HG02759 (cell line): ENCODE results near the gene MRPL18.
A peak's percentile ranks its signal among the peaks of the same experiment; 100 is the strongest.
"Not testable (repeated sequence)": the region's sequence is repeated elsewhere in the genome, so short reads cannot be mapped to it uniquely, and the experiment has no call there.

Experiments
- ATAC-seq: cut with Tn5 transposase; IDR thresholded peaks from one replicate; pipeline ENCODE4 v1.9.1; 2021; ENCODE audit warnings: mild to moderate bottlenecking, moderate library complexity; ENCODE audit not compliant: unreplicated experiment

Gene MRPL18

GRCh38 chr6:159790149-159790955 is at the start of gene MRPL18:
Gene MRPL18 (plus strand): TSS chr6:159790467. CDS start chr6:159790588, 121 bp downstream.
- ATAC-seq = peak; percentile 85

- ATAC-seq = no peak
These were observed 48.1 kb upstream of the MRPL18 start for GRCh38 chr6:159742165-159742564.

GRCh38 chr6:159745081-159745480 is 45.2 kb upstream of the MRPL18 start:
- no peak for ATAC-seq

- no peak for ATAC-seq
These were observed 43.5 kb upstream of the MRPL18 start for GRCh38 chr6:159746759-159747158.

- ATAC-seq = not testable (repeated sequence)
These were observed 42.1 kb upstream of the MRPL18 start for GRCh38 chr6:159748127-159748526.

GRCh38 chr6:159751448-159751847 is 38.8 kb upstream of the MRPL18 start:
- no peak for ATAC-seq

- no peak for ATAC-seq
These were observed 37.0 kb upstream of the MRPL18 start for GRCh38 chr6:159753081-159753872.

- no peak for ATAC-seq
These were observed 35.9 kb upstream of the MRPL18 start for GRCh38 chr6:159754401-159754800.

- no peak for ATAC-seq
These were observed 35.0 kb upstream of the MRPL18 start for GRCh38 chr6:159754959-159755914.

GRCh38 chr6:159756508-159756907 is 33.8 kb upstream of the MRPL18 start:
- ATAC-seq = no peak

- ATAC-seq = no peak
These were observed 32.0 kb upstream of the MRPL18 start for GRCh38 chr6:159758031-159759001.

- no peak for ATAC-seq
These were observed 30.6 kb upstream of the MRPL18 start for GRCh38 chr6:159759645-159760044.

- no peak for ATAC-seq
These were observed 29.6 kb upstream of the MRPL18 start for GRCh38 chr6:159760602-159761057.

- ATAC-seq = peak; percentile 0
These were observed 29.0 kb upstream of the MRPL18 start for GRCh38 chr6:159761129-159761872.

- ATAC-seq = peak; percentile 96
These were observed 28.2 kb upstream of the MRPL18 start, which contains the start of gene ACAT2 for GRCh38 chr6:159761873-159762680. Gene ACAT2 (plus strand): TSS chr6:159762045. CDS start chr6:159762088, 43 bp downstream.

- peak; percentile 14 for ATAC-seq
These were observed 27.5 kb upstream of the MRPL18 start for GRCh38 chr6:159762681-159763293.

GRCh38 chr6:159766906-159767305 is 23.4 kb upstream of the MRPL18 start:
- ATAC-seq = no peak
